ENCODE results near the gene DBT.

The DBT gene

GRCh38 chr1:100198596-100198995 is 51.0 kb downstream of the DBT start:
- no peak for DNase-seq (ENCODE audit: low read depth in 2 of 2)

DNA sequence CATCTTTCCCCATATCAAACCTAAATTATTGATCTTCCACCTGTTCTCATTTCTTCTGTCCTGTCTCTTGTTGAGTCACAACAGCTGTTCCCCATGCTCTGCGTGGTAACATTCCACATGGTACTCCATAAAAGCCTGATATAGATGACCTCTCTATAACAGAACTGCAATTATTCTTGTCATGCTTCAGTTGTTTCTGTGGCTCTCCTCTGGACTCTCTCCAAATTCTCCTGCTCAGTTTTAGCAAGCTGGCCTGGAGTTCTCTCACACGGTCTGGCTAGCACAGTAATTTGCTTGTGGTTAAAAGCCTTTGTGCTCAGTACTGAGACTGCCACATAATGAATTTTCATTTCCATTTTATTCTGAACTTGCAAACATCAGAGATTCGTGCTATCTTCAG is 61.0 kb downstream of the DBT start:
- DNase-seq (ENCODE audit: low read depth in 2 of 2) = no peak

DNA sequence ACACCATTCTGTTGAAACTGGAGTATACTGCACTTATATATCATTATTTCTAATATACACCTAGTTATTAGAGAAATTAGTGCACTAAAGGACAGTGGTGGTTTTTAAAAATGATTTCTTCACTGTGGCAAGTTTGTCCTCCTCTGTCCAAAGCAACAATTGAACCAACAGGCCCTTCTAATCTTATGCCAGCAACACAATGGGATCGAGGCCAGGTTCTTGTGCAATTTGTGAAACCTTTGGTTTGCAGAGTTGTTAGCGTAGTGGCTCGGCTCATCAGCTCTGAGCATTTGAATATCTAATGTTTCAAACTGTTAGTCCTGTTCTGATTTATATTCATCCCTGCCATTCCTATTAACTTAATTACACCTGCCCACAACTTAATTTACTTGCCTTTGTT is 61.7 kb downstream of the DBT start:
- no peak for DNase-seq (ENCODE audit: low read depth in 2 of 2)

- no peak for DNase-seq (ENCODE audit: low read depth in 2 of 2)
These were observed 65.1 kb downstream of the DBT start for GRCh38 chr1:100184536-100184935.

GRCh38 chr1:100183370-100183769 is 66.3 kb downstream of the DBT start:
- no peak for DNase-seq (ENCODE audit: low read depth in 2 of 2)

GRCh38 chr1:100178091-100178490 is 71.5 kb downstream of the DBT start, which contains the start of gene LRRC39:
TSS of gene LRRC39 (minus strand) at chr1:100178256. CDS start at chr1:100168516, 9,740 bp downstream.
- DNase-seq (ENCODE audit: low read depth in 2 of 2) = no peak

DNA sequence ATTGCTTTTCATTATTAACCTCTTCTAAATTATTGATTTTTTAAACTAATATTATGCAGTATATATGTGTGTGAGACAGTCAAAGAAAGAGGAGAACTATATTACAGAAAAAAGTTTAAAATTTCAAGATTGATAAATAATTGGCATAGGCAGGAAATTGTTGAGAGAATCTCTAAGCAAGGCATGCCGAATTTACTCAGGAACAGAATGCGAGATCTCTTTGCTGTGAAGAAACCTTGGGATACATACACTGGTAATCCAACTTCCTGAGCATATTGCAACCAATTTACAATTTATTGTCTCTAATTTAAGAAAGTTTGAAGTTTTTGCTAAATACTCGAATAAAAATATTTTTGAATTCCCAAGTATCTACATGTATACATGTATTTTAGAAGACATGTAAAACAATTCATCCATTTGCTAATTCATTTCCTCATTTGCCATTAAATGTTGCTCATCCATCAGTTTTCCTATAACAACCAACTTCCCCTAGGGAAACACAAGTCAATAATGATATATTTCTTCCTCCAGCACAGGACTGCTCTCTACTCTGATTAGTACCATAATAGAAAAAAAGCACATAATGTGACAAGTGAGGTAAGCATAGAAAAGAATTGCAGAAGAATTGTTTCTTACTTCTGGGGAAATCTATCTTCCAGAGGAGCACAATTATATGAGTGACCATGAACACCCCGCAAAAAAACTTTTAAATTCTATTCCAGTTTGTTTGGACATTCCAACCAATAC is 72.2 kb downstream of the DBT start:
- DNase-seq (ENCODE audit: low read depth in 2 of 2) = no peak

- no peak for DNase-seq (ENCODE audit: low read depth in 2 of 2)
These were observed 81.6 kb downstream of the DBT start for GRCh38 chr1:100168051-100168450.

DNA sequence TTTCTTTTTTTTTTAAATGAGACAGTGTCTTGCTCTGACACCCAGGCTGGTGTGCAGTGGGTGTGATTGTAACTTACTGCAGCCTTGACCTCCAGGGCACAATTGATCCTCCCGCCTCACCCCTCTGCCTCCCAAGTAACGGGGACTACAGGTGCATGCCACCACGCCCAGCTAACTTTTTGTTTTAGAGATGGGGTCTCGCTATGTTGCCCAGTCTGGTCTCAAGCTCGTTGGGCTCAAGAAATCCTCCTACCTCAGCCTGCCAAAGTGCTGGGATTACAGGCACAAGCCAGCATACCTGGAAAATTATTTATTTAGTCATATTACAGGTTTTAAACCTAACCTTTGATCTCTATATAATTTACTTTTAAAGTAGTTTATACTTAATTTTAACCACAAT is 84.9 kb downstream of the DBT start:
- DNase-seq (ENCODE audit: low read depth in 2 of 2) = no peak

DNA sequence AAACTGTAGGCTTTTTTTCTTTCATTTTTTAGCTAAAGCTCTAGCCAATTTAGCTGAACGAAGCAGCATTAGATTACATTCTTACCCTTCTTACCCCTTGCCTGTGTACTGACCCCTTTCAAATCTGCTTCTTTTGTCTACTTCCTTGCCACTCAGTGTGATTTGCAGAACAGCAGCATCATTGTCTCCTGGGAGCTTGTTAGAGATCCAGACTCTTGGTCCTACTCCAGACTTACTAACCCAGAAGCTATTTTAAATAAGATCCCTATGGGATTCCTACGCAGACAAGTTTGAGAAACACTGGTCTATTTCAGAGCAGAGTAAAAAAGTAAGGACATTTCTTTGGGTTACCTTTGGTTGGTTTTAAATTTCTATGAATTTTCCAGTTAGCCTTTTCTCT is 85.4 kb downstream of the DBT start:
- DNase-seq (ENCODE audit: low read depth in 2 of 2) = no peak

DNA sequence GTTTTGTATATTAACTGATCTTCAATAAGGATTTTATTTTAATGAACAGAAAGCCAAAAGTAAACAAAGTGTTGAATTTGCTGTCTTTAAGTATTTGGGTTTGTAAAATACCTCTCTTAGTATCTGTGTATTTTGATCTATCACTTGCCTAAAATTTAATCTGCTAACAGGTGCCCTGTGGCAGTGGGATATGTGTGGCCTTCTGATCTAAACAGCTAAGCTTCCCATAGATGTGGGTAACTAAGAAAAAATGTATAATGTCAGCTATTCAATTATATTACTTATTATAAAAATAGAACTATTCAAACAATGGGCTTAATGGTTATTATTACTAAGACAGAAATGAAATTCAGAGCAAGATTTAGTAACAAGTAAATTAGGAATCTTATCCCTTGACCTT is 86.8 kb downstream of the DBT start:
- DNase-seq (ENCODE audit: low read depth in 2 of 2) = no peak

DNA sequence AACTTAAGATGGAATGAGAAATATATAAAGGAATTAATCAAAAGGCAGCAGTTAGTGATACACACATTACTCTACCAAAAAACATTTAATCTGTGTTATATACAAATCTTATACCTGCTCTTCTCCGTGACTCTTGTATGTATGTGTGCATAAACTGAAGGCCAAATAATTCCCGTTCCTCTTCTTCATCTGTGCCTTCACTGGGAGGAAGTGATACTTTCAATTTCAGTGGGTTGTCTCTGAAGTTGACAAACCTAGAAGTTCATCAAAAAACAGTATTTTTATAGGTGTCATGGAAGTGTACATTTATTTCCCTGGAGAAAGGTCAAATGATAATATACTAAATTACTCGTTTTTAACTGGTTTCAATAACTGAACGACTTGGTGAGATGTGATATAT is 97.4 kb downstream of the DBT start:
- DNase-seq (ENCODE audit: low read depth in 2 of 2) = no peak

DNA sequence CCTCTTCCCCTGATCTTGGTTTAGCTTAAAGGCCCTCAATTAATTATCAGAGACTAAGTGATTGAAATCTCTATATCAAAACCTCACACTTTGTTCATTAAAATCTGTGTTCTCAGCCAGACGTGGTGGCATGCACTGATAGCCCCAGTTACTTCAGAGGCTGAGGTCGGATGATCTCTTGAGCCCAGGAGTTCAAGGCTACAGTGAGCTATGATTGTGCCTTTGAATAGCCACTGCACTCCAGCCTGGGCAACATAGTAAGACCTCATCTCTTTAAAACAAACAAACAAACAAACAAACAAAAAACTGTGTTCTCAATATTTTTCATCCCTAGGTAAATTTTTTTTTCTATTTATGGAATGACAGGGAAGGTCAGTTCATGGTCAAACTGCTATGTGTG is 98.0 kb downstream of the DBT start:
- no peak for DNase-seq (ENCODE audit: low read depth in 2 of 2)

GRCh38 chr1:100147875-100148274 is 101.8 kb downstream of the DBT start:
- no peak for DNase-seq (ENCODE audit: low read depth in 2 of 2)

GRCh38 chr1:100146958-100147357 is 102.7 kb downstream of the DBT start:
- no peak for DNase-seq (ENCODE audit: low read depth in 2 of 2)

DNA sequence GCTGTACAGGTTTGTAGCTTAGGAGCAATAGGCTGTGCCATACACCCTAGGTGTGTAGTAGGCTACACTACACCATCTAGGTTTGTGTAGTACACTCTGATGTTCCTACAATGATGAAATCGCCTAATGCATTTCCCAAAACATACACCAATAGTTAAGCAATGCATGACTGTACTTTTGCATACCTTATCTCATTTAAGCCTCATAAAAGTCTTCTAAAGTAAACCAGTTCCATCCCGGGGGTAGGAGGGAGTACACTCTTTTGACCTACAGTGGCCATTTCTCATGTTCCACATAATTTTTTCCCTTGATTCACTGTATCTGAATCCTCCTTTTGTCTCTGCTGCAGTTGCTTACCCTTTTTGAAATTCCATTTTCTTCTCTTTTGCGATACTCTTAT is 104.5 kb downstream of the DBT start:
- no peak for DNase-seq (ENCODE audit: low read depth in 2 of 2)

DNA sequence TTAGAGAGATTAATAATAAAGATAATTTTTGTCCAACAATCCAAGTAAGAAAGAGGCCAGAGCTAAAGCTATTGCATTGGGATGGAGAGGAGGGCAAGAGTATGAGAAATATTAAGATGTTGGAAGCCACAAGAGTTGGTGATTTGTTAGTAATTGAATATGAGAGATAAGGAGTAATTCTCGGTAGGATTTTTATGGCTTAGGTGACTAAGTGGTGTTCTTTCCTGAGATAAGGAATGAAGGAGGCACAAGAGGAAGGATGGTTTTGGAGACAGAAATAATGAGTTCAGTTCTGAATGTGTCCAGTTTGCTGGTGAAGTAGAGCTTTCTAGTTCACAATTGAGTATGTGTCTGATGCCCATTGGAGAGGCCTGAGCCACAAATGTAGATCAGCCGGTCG is 107.3 kb downstream of the DBT start:
- DNase-seq (ENCODE audit: low read depth in 2 of 2) = no peak

DNA sequence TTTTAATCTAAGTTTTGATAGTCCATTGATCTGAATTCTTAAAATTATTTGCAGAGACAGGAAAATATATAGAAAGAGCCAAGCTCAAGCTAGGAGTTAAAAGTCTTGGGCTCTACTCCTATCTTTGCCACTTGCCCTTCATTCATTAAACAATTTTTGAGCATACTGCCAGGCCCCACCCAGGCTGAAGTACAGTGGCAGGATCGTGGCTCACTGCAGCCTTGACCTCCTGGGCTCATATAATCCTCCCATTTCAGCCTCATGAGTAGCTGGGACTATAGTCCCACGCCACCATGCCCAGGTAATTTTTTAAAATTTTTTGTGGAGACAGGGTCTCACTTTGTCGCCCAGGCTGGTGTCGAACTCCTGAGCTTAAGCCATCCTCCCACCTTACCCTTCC is 108.4 kb downstream of the DBT start:
- no peak for DNase-seq (ENCODE audit: low read depth in 2 of 2)

DNA sequence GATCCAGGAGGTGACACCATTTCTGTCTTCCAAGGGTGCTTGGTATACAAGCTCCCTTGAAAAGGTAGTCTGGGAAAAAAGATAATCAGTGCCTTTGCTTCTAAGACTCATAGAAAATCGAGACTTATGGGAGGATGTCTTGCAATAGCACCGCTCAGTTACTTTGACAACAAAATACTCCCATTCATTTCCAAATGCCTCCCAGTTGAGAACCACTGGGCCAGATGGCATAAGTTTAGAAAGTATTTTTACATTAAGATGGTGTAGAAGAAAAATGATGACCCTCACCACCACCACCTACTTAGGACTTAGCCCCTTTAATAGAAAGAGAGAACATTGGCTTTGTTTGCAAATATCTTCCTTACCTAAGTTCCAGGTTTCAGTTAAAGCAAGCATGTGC is 112.0 kb downstream of the DBT start:
- DNase-seq (ENCODE audit: low read depth in 2 of 2) = no peak

Data from stimulated activated CD4-positive, alpha-beta T cell treated with anti-CD3 and anti-CD28 coated beads, Interleukin-15, amount 100 ng/mL, for 48 hours (primary cell).